Psoas muscle (tissue), 8 donors: ENCODE results near the gene FAM131C. TPM values are rescaled to one million over a fixed set of nuclear protein-coding genes. Genes with fewer than 3 reads are reported as not detected.
A peak's percentile ranks its signal among the peaks of the same experiment; 100 is the strongest.

Experiments
- ATAC-seq, 4 donors: fragments of 200-7000 bp; cut with Tn5 transposase; one replicate each; pipeline ENCODE4 v1.9.1; 2020; ENCODE audit warnings: moderate library complexity in 3 of 4, mild to moderate bottlenecking in 2 of 4
- DNase-seq, 2 donors: peaks; one replicate each; pipeline ENCODE4 v3.0.0-alpha.2; 2020
- H3K27ac ChIP-seq: fragments of 200-600 bp; one replicate; pipeline ENCODE4 v1.8.0; 2022
- H3K27me3 ChIP-seq, 3 donors: fragments of 200-600 bp in 1 of 3; one replicate each; pipeline versions ENCODE4 v1.6.1 to v1.8.0; 2013 to 2022; ENCODE audit warnings: low read length in 2 of 3, mild to moderate bottlenecking in 2 of 3, moderate library complexity in 1 of 3; ENCODE audit not compliant: insufficient read depth in 3 of 3
- H3K36me3 ChIP-seq, 2 donors: fragments of 200-600 bp in 1 of 2; one replicate each; pipeline versions ENCODE4 v1.6.1 to v1.8.0; 2013 to 2022; ENCODE audit warnings: low read depth in 1 of 2, mild to moderate bottlenecking in 1 of 2, moderate library complexity in 1 of 2; ENCODE audit not compliant: insufficient read depth in 1 of 2
- H3K4me1 ChIP-seq: fragments of 200-600 bp; one replicate; pipeline ENCODE4 v1.8.0; 2022
- H3K4me3 ChIP-seq: fragments of 200-600 bp; one replicate; pipeline ENCODE4 v1.8.0; 2022; ENCODE audit warnings: mild to moderate bottlenecking
- H3K9me3 ChIP-seq: fragments of 200-600 bp; one replicate; pipeline ENCODE4 v1.8.0; 2022
- WGBS, 3 donors: extraction: QIAGEN DNeasy Blood & Tissue Kit; methylation state at CpG; one replicate each; pipeline versions ENCODE4 v1.1.6 to v1.1.7; 2013; 5-methylcytosine and 5-hydroxymethylcytosine counted together
- intact Hi-C, 2 donors: fragments of 100-400 bp; cut with DNase I; formaldehyde crosslinking; loops; one replicate each; pipeline versions ENCODE4 v1.11.0 to v1.14.2; 2022
- polyA plus RNA-seq, 3 donors: library from polyadenylated mRNA; stranded (reverse); fragments of 200-250 nt; gene quantifications; one replicate each; pipeline ENCODE4 v1.2.3, GENCODE V29; 2013
- total RNA-seq, 4 donors: library from RNA; stranded (reverse); fragmentation: NEBNext Ultra II Directional in 2 of 4; extraction: Animal tissue kit (Norgen Biotek cat#: 25700) in 2 of 4; gene quantifications; one replicate each; pipeline versions ENCODE4 v1.2.1 to v1.2.4, GENCODE V29; 2021 to 2023
- TF ChIP-seq, protein P1 (sequence below): fragments of 200-600 bp; IDR thresholded peaks from one replicate; pipeline ENCODE4 v1.8.0; 2022; ENCODE audit warnings: antibody characterized with exemption
- donor health status: healthy with polysubstance abuse.
- donor health status: DM: no; HTN: no; CAD: no; lungs with moderate emphysema.
- donor health status: Bipolar disorder and iron deficiency.
- donor health status: healthy.
- donor health status: DM: yes; HTN: yes; CAD: no.
- donor health status: DM: no; HTN: no; CAD: no.
- donor health status: DM: no; HTN: no; CAD: no.
- donor health status: DM: yes; HTN: yes; CAD: no.

The FAM131C gene
- total and polyA plus RNA-seq, 7 donors: 0.01 to 0.51 (median 0.06) TPM; not detected in 4

DNA sequence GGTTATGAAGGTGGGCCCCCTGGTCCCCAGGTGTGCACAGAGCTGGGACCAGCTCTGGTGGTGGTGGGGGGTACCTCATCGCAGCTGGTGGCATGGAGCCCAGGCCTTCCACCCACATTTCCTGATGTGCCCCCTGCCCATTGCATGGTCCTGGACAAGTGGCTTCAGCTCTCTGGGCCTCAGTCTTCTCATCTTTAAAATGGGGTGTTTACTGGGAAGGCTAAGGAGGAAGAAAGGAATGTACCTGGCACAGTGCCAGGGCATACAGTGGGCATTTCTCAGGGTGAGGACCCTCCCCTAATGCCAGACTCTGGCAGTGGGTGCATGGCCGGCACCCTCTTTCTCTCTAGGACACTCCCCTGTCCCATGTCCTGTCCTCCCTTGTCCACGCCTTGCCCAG is 22.4 kb downstream of the FAM131C start:
- Histone ChIP-seq H3K27ac (no peak overlapping the region), H3K27me3 (no peaks in the 10 kb centered on the region), H3K4me3 (no peak overlapping the region), H3K4me1 (peaks cover 7% of the 10 kb centered on the region), H3K36me3 (no peaks in the 10 kb centered on the region), H3K9me3 (no peaks in the 10 kb centered on the region)
- intact Hi-C loops: no loop called here
- WGBS, 3 donors: 86 to 90% (median 87%) methylated on average over 3 of the region's 3 CpGs
- TF ChIP-seq, protein P1, sequence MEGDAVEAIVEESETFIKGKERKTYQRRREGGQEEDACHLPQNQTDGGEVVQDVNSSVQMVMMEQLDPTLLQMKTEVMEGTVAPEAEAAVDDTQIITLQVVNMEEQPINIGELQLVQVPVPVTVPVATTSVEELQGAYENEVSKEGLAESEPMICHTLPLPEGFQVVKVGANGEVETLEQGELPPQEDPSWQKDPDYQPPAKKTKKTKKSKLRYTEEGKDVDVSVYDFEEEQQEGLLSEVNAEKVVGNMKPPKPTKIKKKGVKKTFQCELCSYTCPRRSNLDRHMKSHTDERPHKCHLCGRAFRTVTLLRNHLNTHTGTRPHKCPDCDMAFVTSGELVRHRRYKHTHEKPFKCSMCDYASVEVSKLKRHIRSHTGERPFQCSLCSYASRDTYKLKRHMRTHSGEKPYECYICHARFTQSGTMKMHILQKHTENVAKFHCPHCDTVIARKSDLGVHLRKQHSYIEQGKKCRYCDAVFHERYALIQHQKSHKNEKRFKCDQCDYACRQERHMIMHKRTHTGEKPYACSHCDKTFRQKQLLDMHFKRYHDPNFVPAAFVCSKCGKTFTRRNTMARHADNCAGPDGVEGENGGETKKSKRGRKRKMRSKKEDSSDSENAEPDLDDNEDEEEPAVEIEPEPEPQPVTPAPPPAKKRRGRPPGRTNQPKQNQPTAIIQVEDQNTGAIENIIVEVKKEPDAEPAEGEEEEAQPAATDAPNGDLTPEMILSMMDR: no peak
- ATAC-seq: no peak
- no peak for DNase-seq

DNA sequence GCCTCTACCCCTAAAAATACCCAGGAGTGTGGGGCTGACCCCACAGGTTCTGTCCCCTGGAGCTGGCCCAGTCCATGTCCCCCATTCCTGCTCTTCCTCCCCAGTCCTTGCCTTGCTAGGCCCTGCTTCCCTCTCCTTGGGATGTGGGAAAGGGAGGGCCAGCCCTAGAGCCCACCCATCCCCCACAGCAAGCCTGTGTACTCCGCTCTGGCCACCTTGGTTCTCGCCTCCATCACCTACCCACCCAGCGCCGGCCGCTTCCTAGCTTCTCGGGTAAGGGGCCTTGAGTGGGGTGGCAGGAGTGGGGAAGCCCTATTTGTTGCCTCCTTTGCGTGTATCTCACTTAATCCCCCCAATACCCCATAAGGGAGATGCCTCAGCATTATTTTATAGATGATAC is 23.1 kb downstream of the FAM131C start:
- TF ChIP-seq, protein P1: no peak
- ATAC-seq (no peak), DNase-seq (no peak)
- H3K36me3 ChIP-seq: no peaks in the 10 kb centered on the region
- no peaks in the 10 kb centered on the region for H3K27me3 ChIP-seq
- 76 to 87% (median 83%) methylated on average over 7 of the region's 7 CpGs for WGBS, 3 donors
- H3K9me3 ChIP-seq: no peaks in the 10 kb centered on the region
- H3K27ac ChIP-seq: no peak overlapping the region
- intact Hi-C loops: no loop called here
- H3K4me1 ChIP-seq: peaks cover 7% of the 10 kb centered on the region
- H3K4me3 ChIP-seq: no peak overlapping the region

DNA sequence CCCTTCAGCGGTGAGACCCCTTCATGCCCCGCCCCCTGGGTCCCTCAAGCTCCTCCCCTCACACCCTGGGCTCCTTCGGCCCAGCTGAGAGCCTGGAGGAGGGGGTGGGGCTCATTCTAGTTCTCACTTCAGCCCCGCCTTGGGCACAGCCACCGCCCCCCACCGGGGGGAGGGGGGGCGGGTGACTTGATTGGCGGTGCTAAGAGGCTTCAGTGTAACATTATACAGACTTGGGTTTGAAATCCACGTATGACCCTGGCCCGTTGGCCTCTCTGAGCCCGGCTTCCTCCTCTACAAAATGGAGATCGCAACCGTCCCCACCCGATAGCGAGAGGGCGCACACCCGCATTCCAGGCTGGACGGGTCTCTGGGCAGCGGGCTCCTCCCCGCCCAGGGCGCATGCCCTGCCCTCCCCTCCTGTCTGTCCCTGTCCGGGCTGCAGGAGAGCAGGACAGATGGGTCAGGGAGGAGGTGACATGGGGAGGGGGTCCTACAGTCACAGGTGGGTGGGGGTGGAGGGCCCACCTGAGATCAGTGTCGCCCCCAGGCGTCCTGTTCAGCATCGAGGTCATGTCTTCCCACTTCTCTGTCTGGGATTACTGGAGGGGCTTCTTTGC is 24.8 kb downstream of the FAM131C start:
- H3K27ac ChIP-seq: no peak overlapping the region
- peak; percentile 20 to 57 (median 30) for ATAC-seq
- H3K9me3 ChIP-seq: no peaks in the 10 kb centered on the region
- H3K4me3 ChIP-seq: peak overlapping the region; percentile 60
- H3K27me3 ChIP-seq: no peaks in the 10 kb centered on the region
- peak; percentile 40 to 57 for DNase-seq
- H3K36me3 ChIP-seq: no peaks in the 10 kb centered on the region
- H3K4me1 ChIP-seq: peaks cover 7% of the 10 kb centered on the region
- WGBS, 3 donors: 3 to 4% (median 3%) methylated on average over 22 to 25 of the region's 25 CpGs
- TF ChIP-seq, protein P1: no peak
- intact Hi-C loops: no loop called here

DNA sequence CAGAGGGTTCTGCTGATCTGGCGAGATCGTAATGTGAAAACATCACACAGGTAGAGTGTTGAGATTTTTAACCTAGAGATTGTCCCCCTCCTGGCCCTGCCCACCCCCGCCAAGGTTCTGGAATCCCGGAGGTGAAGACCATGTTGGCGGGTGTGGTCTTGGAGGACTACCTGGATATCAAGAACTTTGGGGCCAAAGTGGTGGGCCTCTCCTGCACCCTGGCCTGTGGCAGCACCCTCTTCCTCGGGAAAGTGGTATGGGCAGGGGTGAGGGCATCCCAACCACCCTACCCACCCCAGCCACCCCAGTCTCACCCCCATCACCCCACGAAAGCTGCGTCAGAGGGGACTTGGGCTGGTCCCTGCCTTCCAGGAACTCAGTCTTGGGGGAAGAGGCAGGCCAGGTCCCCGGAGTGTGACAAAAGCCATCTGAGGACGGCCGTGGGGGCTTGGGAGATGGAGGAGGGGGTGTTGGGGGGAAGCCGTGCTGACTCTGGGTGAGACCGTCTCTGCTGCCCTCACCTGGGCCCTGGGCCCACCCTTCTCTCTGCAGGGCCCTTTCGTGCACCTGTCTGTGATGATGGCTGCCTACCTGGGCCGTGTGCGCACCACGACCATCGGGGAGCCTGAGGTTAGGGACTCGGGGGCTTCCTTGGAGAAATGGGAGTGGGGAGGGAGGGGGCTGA is 25.5 kb downstream of the FAM131C start:
- no peaks in the 10 kb centered on the region for H3K9me3 ChIP-seq
- TF ChIP-seq, protein P1: no peak
- WGBS, 3 donors: 64 to 86% (median 70%) methylated on average over 12 to 19 of the region's 19 CpGs
- ATAC-seq (no peak), DNase-seq (no peak)
- intact Hi-C loops: no loop called here
- H3K36me3 ChIP-seq: no peaks in the 10 kb centered on the region
- H3K4me1 ChIP-seq: peaks cover 7% of the 10 kb centered on the region
- H3K27ac ChIP-seq: no peak overlapping the region
- H3K27me3 ChIP-seq: no peaks in the 10 kb centered on the region
- no peak overlapping the region for H3K4me3 ChIP-seq
